Heart left ventricle (tissue), 16 donors: ENCODE data around the gene STEAP4. TPM values are rescaled to one million over a fixed set of nuclear protein-coding genes. Genes with fewer than 3 reads are reported as not detected.
A peak's percentile ranks its signal among the peaks of the same experiment; 100 is the strongest.

Experiments
- ATAC-seq, 4 donors: fragments of 200-7000 bp; cut with Tn5 transposase; one replicate each; pipeline ENCODE4 v1.9.1; 2020 to 2022; ENCODE audit warnings: moderate library complexity in 4 of 4, mild to moderate bottlenecking in 3 of 4, moderate number of reproducible peaks in 1 of 4
- DNase-seq, 5 donors: peaks; one replicate each; pipeline ENCODE4 v3.0.0-alpha.2; 2020
- H3K27ac ChIP-seq, 12 donors: fragments of 200-600 bp; sonication (generic) in 4 of 12; one replicate each; pipeline versions ENCODE4 v1.5.0 to v1.8.0; 2016 to 2022; ENCODE audit warnings: mild to moderate bottlenecking in 2 of 12
- H3K27me3 ChIP-seq, 9 donors: fragments of 200-600 bp; sonication (generic) in 2 of 9; one replicate each; pipeline versions ENCODE4 v1.5.1 to v1.8.0; 2016 to 2022; ENCODE audit warnings: mild to moderate bottlenecking in 3 of 9
- H3K36me3 ChIP-seq, 9 donors: fragments of 200-600 bp; sonication (generic) in 2 of 9; one replicate each; pipeline versions ENCODE4 v1.5.0 to v1.8.0; 2018 to 2022; ENCODE audit warnings: mild to moderate bottlenecking in 2 of 9
- H3K4me1 ChIP-seq, 12 donors: fragments of 200-600 bp; sonication (generic) in 4 of 12; one replicate each; pipeline versions ENCODE4 v1.5.0 to v1.8.0; 2016 to 2022; ENCODE audit warnings: mild to moderate bottlenecking in 3 of 12
- H3K4me3 ChIP-seq, 12 donors: fragments of 200-600 bp; sonication (generic) in 4 of 12; one replicate each; pipeline versions ENCODE4 v1.5.0 to v1.8.0; 2017 to 2022; ENCODE audit warnings: mild to moderate bottlenecking in 9 of 12, moderate library complexity in 4 of 12
- H3K9me3 ChIP-seq, 12 donors: fragments of 200-600 bp; sonication (generic) in 4 of 12; one replicate each; pipeline versions ENCODE4 v1.5.0 to v1.8.0; 2016 to 2022; ENCODE audit warnings: mild to moderate bottlenecking in 1 of 12
- POLR2A ChIP-seq, 2 donors: fragments of 450-650 bp; IDR thresholded peaks; one replicate each; pipeline ENCODE4 v1.6.1; 2017; ENCODE audit warnings: antibody characterized with exemption in 2 of 2, mild to moderate bottlenecking in 2 of 2, moderate library complexity in 2 of 2
- WGBS, 4 donors: extraction: QIAGEN DNeasy Blood & Tissue Kit in 2 of 4; methylation state at CpG; one replicate each; pipeline versions ENCODE4 v1.1.5 to v1.1.7; 2013 to 2018; 5-methylcytosine and 5-hydroxymethylcytosine counted together
- intact Hi-C, 10 donors: fragments of 100-400 bp; cut with DNase I; formaldehyde crosslinking; loops; one replicate each; pipeline versions ENCODE4 v1.11.1 to v1.14.2; 2022
- polyA plus RNA-seq, 2 donors: library from polyadenylated mRNA; stranded (reverse); fragments of 200-250 nt; gene quantifications; one replicate each; pipeline ENCODE4 v1.2.3, GENCODE V29; 2013
- total RNA-seq, 9 donors: library from RNA; depleted of rRNA in 2 of 9; stranded (reverse); fragments of >200 nt in 2 of 9; fragmentation: NEBNext Ultra II Directional in 3 of 9; extraction: Animal tissue kit (Norgen Biotek cat#: 25700) in 3 of 9; gene quantifications; one replicate each; pipeline versions ENCODE4 v1.1.0 to v1.2.4, GENCODE V29; 2016 to 2023
- TF ChIP-seq, protein P1 (sequence below), 12 donors: fragments of 200-600 bp; sonication (generic) in 4 of 12; IDR thresholded peaks; one replicate each; pipeline versions ENCODE4 v1.5.0 to v1.8.0; 2018 to 2022; ENCODE audit warnings: antibody characterized with exemption in 12 of 12, mild to moderate bottlenecking in 5 of 12
- donor health status: ischemic (EF 13 %, LVEDD 7.1; RV severe dilation, severe dysfunction).
- donor health status: healthy with polysubstance abuse.
- donor health status: DM: no; HTN: yes; CAD: no.
- donor health status: DM: no; HTN: no; CAD: no.
- donor health status: ischemic (EF 25% LVEDD 6.9; RV normal size, moderate dysfunction).
- donor health status: ischemic (EF 25% LVEDD 5.7; RV mildly dilated, moderate dysfunction).
- donor health status: healthy.
- donor health status: DM: yes; HTN: yes; CAD: no.
- donor health status: ischemic (EF 35%, LVEDD 5.7; RV mildly dilated, moderate dysfunction).
- donor health status: nonischemic (EF 11% LVEDD 7.7; RV severe dilation, severe dysfunction).
- donor health status: DM: yes; HTN: yes; CAD: no.
- donor health status: PGD.
- donor health status: ischemic (EF 29% LVEDD 5.4; RV normal size, mild dysfunction).
- donor health status: nonischemic (EF 23%, LVEDD 6.1; RV moderate dilation, normal function).

The STEAP4 gene
- total and polyA plus RNA-seq, 11 donors = 6.8 to 47.1 (median 19.0) TPM

DNA sequence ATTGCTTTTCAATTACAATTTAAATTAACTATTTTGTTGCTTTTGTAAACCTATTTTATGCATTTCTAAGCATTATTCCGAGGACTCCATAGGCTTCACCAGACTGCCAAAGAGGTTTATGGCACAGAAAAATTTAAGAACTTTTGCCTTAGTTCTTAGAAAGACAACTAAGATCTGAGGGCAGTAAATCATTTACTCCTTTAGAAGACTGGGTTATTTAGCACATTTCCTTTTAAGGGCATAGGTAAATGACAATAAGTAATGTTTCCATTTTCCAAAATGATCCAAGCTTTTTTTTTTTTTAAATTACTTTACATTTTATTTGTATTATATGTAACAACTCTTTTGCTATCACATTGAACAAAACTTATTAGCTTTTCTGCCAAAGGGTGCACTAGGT, 15.0 kb upstream of the STEAP4 start:
- H3K27ac ChIP-seq = peak overlapping the region in 1 of 12 donors; percentile 44
- ATAC-seq (no peak), DNase-seq (no peak)
- H3K27me3 ChIP-seq = no peaks in the 10 kb centered on the region
- 93 to 100% (median 96%) methylated on average over 1 of the region's 1 CpG for WGBS, 4 donors
- H3K4me1 ChIP-seq = peaks cover 0 to 34% (median 0%) of the 10 kb centered on the region in 12 donors
- intact Hi-C loops = no loop called here
- no peaks in the 10 kb centered on the region for H3K9me3 ChIP-seq
- no peak for TF ChIP-seq POLR2A (IDR thresholded peaks at IDR 0.05)
- TF ChIP-seq, protein P1, sequence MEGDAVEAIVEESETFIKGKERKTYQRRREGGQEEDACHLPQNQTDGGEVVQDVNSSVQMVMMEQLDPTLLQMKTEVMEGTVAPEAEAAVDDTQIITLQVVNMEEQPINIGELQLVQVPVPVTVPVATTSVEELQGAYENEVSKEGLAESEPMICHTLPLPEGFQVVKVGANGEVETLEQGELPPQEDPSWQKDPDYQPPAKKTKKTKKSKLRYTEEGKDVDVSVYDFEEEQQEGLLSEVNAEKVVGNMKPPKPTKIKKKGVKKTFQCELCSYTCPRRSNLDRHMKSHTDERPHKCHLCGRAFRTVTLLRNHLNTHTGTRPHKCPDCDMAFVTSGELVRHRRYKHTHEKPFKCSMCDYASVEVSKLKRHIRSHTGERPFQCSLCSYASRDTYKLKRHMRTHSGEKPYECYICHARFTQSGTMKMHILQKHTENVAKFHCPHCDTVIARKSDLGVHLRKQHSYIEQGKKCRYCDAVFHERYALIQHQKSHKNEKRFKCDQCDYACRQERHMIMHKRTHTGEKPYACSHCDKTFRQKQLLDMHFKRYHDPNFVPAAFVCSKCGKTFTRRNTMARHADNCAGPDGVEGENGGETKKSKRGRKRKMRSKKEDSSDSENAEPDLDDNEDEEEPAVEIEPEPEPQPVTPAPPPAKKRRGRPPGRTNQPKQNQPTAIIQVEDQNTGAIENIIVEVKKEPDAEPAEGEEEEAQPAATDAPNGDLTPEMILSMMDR (IDR thresholded peaks at IDR 0.05) = no peak
- no peaks in the 10 kb centered on the region for H3K36me3 ChIP-seq
- no peak overlapping the region for H3K4me3 ChIP-seq

DNA sequence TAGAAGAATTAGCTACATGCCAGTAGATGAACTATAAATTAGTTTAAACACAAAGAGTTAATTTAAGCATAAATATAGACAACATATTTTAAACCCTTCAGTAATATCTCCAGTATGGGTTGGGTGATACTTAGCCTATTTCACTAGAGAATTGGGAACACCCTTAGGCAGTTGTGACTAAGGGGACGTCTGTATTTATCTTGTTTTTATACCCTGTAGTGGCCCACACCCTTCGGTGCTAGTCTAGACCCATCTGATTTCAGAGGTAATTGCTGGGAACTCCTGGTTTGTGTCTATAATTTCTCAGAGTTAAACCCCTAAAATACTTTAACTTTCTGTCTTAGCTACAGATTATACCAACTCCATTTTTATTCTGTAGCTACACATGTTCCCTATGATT, 11.5 kb upstream of the STEAP4 start:
- intact Hi-C loops = no loop called here
- DNase-seq = no peak
- Histone ChIP-seq H3K27ac (no peak overlapping the region), H3K4me1 (peaks cover 0 to 57% (median 9%) of the 10 kb centered on the region in 12 donors), H3K9me3 (no peaks in the 10 kb centered on the region), H3K27me3 (no peaks in the 10 kb centered on the region), H3K36me3 (no peaks in the 10 kb centered on the region), H3K4me3 (no peak overlapping the region)
- ATAC-seq = no peak
- WGBS, 4 donors = 69 to 85% (median 73%) methylated on average over 2 of the region's 2 CpGs
- TF ChIP-seq, protein P1 (IDR thresholded peaks at IDR 0.05) = no peak
- TF ChIP-seq POLR2A (IDR thresholded peaks at IDR 0.05) = no peak

DNA sequence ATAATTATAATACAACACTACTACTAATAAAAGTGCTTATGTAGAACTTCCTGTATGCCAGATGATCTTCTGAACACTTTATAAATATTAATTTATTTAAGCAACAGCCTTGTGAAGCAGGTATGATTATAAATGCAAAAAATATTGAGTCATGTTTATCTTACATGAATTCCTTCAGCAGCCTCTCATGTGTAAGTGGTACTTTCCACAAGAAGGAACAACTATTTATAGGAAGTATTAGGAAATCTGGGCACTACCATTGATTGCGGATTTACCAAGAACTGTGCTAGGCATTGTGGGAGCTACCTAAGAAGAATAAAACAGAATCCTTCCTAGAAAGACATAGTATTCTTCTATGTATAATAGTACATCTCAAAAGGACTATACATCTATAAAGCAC, 10.7 kb upstream of the STEAP4 start:
- H3K27ac ChIP-seq = peak overlapping the region in 1 of 12 donors; percentile 38
- no peaks in the 10 kb centered on the region for H3K36me3 ChIP-seq
- no peak overlapping the region for H3K4me3 ChIP-seq
- ATAC-seq (peak in 2 of 4 donors; percentile 77 to 82), DNase-seq (no peak)
- H3K9me3 ChIP-seq = no peaks in the 10 kb centered on the region
- H3K27me3 ChIP-seq = no peaks in the 10 kb centered on the region
- TF ChIP-seq, protein P1 (IDR thresholded peaks at IDR 0.05) = no peak
- TF ChIP-seq POLR2A (IDR thresholded peaks at IDR 0.05) = no peak
- intact Hi-C loops = no loop called here
- 47 to 69% (median 49%) methylated on average over 1 of the region's 1 CpG for WGBS, 4 donors
- H3K4me1 ChIP-seq = peaks cover 0 to 58% (median 13%) of the 10 kb centered on the region in 12 donors

DNA sequence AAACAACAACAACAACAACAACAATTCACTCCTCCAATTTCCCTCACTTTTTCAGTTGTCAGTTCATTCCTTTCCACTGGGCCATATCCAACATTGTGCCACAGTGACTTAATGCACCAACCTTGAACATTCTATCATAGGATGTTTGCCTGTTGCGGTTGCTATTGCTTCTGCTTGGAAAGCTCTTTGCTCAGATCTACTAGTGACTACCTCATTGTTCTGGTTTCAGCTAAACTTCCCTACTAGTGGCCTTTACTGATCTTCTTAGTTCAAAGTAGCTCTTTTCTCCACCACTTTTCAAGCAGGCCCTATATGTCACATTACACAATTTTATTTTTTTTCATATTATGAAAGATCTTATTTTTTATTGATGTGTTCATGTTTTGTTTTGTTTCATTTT, 9.8 kb upstream of the STEAP4 start:
- intact Hi-C loops = no loop called here
- no peak overlapping the region for H3K4me3 ChIP-seq
- no peaks in the 10 kb centered on the region for H3K36me3 ChIP-seq
- no peak for ATAC-seq
- no peaks in the 10 kb centered on the region for H3K27me3 ChIP-seq
- H3K9me3 ChIP-seq = no peaks in the 10 kb centered on the region
- peaks cover 0 to 59% (median 23%) of the 10 kb centered on the region in 12 donors for H3K4me1 ChIP-seq
- no peak for DNase-seq
- H3K27ac ChIP-seq = no peak overlapping the region
- no peak for TF ChIP-seq POLR2A (IDR thresholded peaks at IDR 0.05)
- TF ChIP-seq, protein P1 (IDR thresholded peaks at IDR 0.05) = no peak
- WGBS, 4 donors = 91 to 99% (median 96%) methylated on average over 1 of the region's 1 CpG
